GM12891 (cell line): Measurements from ENCODE around the gene DLK1.

Source experiments
- POLR2A ChIP-seq: IDR thresholded peaks from 2 replicates; pipeline ENCODE4 v1.6.1; 2011; ENCODE audit warnings: low read depth, low read length, control low read depth
- POLR2AphosphoS5 ChIP-seq: IDR thresholded peaks from 2 replicates; pipeline ENCODE4 v1.6.1; 2011; ENCODE audit warnings: low read depth, low read length, control low read depth

GRCh38 chr14:100701314-100701713 lies 25.4 kb upstream of the DLK1 start:
- TF ChIP-seq POLR2A, result no peak
- TF ChIP-seq POLR2AphosphoS5, result no peak
